Adrenal gland (tissue), 12 donors: Measurements from ENCODE around the gene TBRG4. TPM values are rescaled to one million over a fixed set of nuclear protein-coding genes. Genes with fewer than 3 reads are reported as not detected.

Source experiments
- DNase-seq, 7 donors: peaks; one replicate each; pipeline ENCODE4 v3.0.0-alpha.2; 2019 to 2020
- H3K27ac ChIP-seq, 5 donors: fragments of 200-600 bp; sonication (generic) in 4 of 5; 1 replicate in 3 of 5; 2 replicates in 2 of 5; pipeline versions ENCODE4 v1.5.1 to v1.8.0; 2016 to 2020; ENCODE audit warnings: mild to moderate bottlenecking in 1 of 5
- H3K27me3 ChIP-seq: fragments of 200-600 bp; 2 replicates; pipeline ENCODE4 v1.8.0; 2021
- H3K36me3 ChIP-seq, 2 donors: fragments of 200-600 bp; replicated peaks in 1 of 2; 1 replicate in 1 of 2; 2 replicates in 1 of 2; pipeline versions ENCODE4 v1.5.1 to v1.8.0; 2018 to 2022
- H3K4me1 ChIP-seq, 2 donors: fragments of 200-600 bp; replicated peaks in 1 of 2; 1 replicate in 1 of 2; 2 replicates in 1 of 2; pipeline versions ENCODE4 v1.5.1 to v1.8.0; 2018 to 2021
- H3K4me3 ChIP-seq, 4 donors: fragments of 200-600 bp; sonication (generic) in 3 of 4; one replicate each; pipeline ENCODE4 v1.5.1; 2016 to 2018
- H3K9me3 ChIP-seq, 3 donors: fragments of 200-600 bp; sonication (generic) in 1 of 3; replicated peaks in 1 of 3; 1 replicate in 2 of 3; 2 replicates in 1 of 3; pipeline versions ENCODE4 v1.5.1 to v1.8.0; 2016 to 2021
- CTCF ChIP-seq, 6 experiments: fragments of 450-650 bp in 4 of 6; fragments of 200-600 bp in 2 of 6; sonication (generic) in 1 of 6; IDR thresholded peaks; 1 replicate in 5 of 6; 2 replicates in 1 of 6; pipeline versions ENCODE4 v1.5.1 to v1.8.0; 2016 to 2021; ENCODE audit warnings: antibody characterized with exemption in 6 of 6, mild to moderate bottlenecking in 2 of 6, moderate library complexity in 1 of 6
- POLR2A ChIP-seq, 2 donors: fragments of 450-650 bp; IDR thresholded peaks; one replicate each; pipeline ENCODE4 v1.6.1; 2017; ENCODE audit warnings: antibody characterized with exemption in 2 of 2, mild to moderate bottlenecking in 2 of 2, moderate library complexity in 1 of 2
- WGBS, 4 donors: extraction: QIAGEN DNeasy Blood & Tissue Kit in 2 of 4; methylation state at CpG; one replicate each; pipeline versions ENCODE4 v1.1.5 to v1.1.7; 2013 to 2017; 5-methylcytosine and 5-hydroxymethylcytosine counted together
- intact Hi-C, 2 donors: fragments of 100-400 bp; cut with DNase I; formaldehyde crosslinking; loops; one replicate each; pipeline versions ENCODE4 v1.14.1 to v1.15.0; 2022 to 2023
- polyA plus RNA-seq, 3 donors: library from polyadenylated mRNA; stranded (reverse); fragments of 200-250 nt in 2 of 3; fragments of 350-450 nt in 1 of 3; fragmentation: Illumina TruSeq in 1 of 3; extraction: RNeasy Lipid Tissue Mini Kit (QIAGEN cat#74804) in 1 of 3; gene quantifications; one replicate each; pipeline ENCODE4 v1.2.3, GENCODE V29; 2013 to 2014
- total RNA-seq, 9 donors: library from RNA; depleted of rRNA in 4 of 9; stranded (reverse); fragments of >200 nt in 4 of 9; fragments of 120-200 nt in 1 of 9; fragmentation: NEBNext Ultra II Directional in 1 of 9; extraction: Animal tissue kit (Norgen Biotek cat#: 25700) in 1 of 9; gene quantifications; one replicate each; pipeline versions ENCODE4 v1.1.0 to v1.2.4, GENCODE V29; 2013 to 2023
- donor health status: healthy with polysubstance abuse.
- donor health status: Bipolar disorder and iron deficiency.
- donor health status: DM: yes; HTN: yes; CAD: no.
- donor health status: DM: no; HTN: no; CAD: no.
- donor health status: DM: no; HTN: no; CAD: no.
- donor health status: DM: yes; HTN: yes; CAD: no.

The TBRG4 gene
- total and polyA plus RNA-seq, 12 donors: 41.4 to 85.8 (median 58.0) TPM

- intact Hi-C loops: no loop called here
- H3K4me3 ChIP-seq: no peak overlapping the region
- H3K27ac ChIP-seq: no peak overlapping the region
- H3K27me3 ChIP-seq: no peaks in the 10 kb centered on the region
- WGBS, 4 donors: 89 to 91% (median 91%) methylated on average over 7 to 15 of the region's 15 CpGs
- H3K4me1 ChIP-seq: peaks cover 0 to 20% of the 10 kb centered on the region in 2 donors
- no peak for DNase-seq
- H3K9me3 ChIP-seq: no peaks in the 10 kb centered on the region
- TF ChIP-seq POLR2A (IDR thresholded peaks at IDR 0.05) (no peak), CTCF (IDR thresholded peaks at IDR 0.05) (no peak)
- H3K36me3 ChIP-seq: no peaks in the 10 kb centered on the region
Measured at GRCh38 chr7:45086331-45087065, 25.0 kb downstream of the TBRG4 start.

GRCh38 chr7:45085619-45086200 is 25.8 kb downstream of the TBRG4 start:
- intact Hi-C loops: no loop called here
- DNase-seq: no peak
- Histone ChIP-seq H3K27ac (no peak overlapping the region), H3K4me3 (no peak overlapping the region), H3K36me3 (no peaks in the 10 kb centered on the region), H3K9me3 (no peaks in the 10 kb centered on the region), H3K27me3 (no peaks in the 10 kb centered on the region), H3K4me1 (peaks cover 0 to 20% of the 10 kb centered on the region in 2 donors)
- TF ChIP-seq POLR2A (IDR thresholded peaks at IDR 0.05) (no peak), CTCF (IDR thresholded peaks at IDR 0.05) (no peak)
- WGBS, 4 donors: 74 to 90% (median 80%) methylated on average over 2 to 23 of the region's 23 CpGs

- intact Hi-C loops: no loop called here
- WGBS, 4 donors: 86 to 88% (median 87%) methylated on average over 14 to 24 of the region's 24 CpGs
- DNase-seq: no peak
- Histone ChIP-seq H3K4me3 (no peak overlapping the region), H3K4me1 (peaks cover 0 to 20% of the 10 kb centered on the region in 2 donors), H3K9me3 (no peaks in the 10 kb centered on the region), H3K27ac (no peak overlapping the region), H3K27me3 (no peaks in the 10 kb centered on the region), H3K36me3 (no peaks in the 10 kb centered on the region)
- no peak for TF ChIP-seq POLR2A (IDR thresholded peaks at IDR 0.05)
- no peak for TF ChIP-seq CTCF (IDR thresholded peaks at IDR 0.05)
Measured at GRCh38 chr7:45084901-45085618, 26.4 kb downstream of the TBRG4 start.

GRCh38 chr7:45084336-45084735 is 27.2 kb downstream of the TBRG4 start:
- Histone ChIP-seq H3K4me1 (peaks cover 0 to 20% of the 10 kb centered on the region in 2 donors), H3K36me3 (no peaks in the 10 kb centered on the region), H3K27me3 (no peaks in the 10 kb centered on the region), H3K9me3 (no peaks in the 10 kb centered on the region), H3K27ac (no peak overlapping the region), H3K4me3 (no peak overlapping the region)
- TF ChIP-seq CTCF (IDR thresholded peaks at IDR 0.05) (no peak), POLR2A (IDR thresholded peaks at IDR 0.05) (no peak)
- 58 to 79% (median 72%) methylated on average over 3 to 5 of the region's 5 CpGs for WGBS, 4 donors
- intact Hi-C loops: no loop called here
- DNase-seq: no peak
